HepG2 (cell line): ENCODE measurements around the gene SARNP.

Experiments used
- ATAD3A ChIP-seq: sonication (generic); formaldehyde crosslinking; IDR thresholded peaks from 2 replicates; pipeline ENCODE4 v1.4.0; 2020; ENCODE audit warnings: missing genetic modification reagents
- BHLHE40 ChIP-seq: IDR thresholded peaks from 2 replicates; pipeline ENCODE4 v1.6.1; 2011; ENCODE audit warnings: low read length, improper control_type of control experiment
- FOSL1 ChIP-seq: sonication (generic); formaldehyde crosslinking; IDR thresholded peaks from 2 replicates; pipeline ENCODE4 v1.9.0; 2021; ENCODE audit warnings: missing genetic modification reagents, borderline replicate concordance
- HNRNPL ChIP-seq: fragments of 200-400 bp; formaldehyde crosslinking; IDR thresholded peaks from 2 replicates; pipeline ENCODE4 v1.6.1; 2017; ENCODE audit warnings: mild to moderate bottlenecking, low read depth, low read length
- MNT ChIP-seq: fragments of 450-650 bp; IDR thresholded peaks from 2 replicates; pipeline ENCODE4 v1.6.1; 2016
- NR2C2 ChIP-seq: sonication (generic); formaldehyde crosslinking; IDR thresholded peaks from 2 replicates; pipeline ENCODE4 v1.4.0; 2020; ENCODE audit warnings: missing genetic modification reagents, mild to moderate bottlenecking, moderate library complexity, borderline replicate concordance
- NRL ChIP-seq: sonication (generic); formaldehyde crosslinking; IDR thresholded peaks from 2 replicates; pipeline ENCODE4 v1.5.0; 2020; ENCODE audit warnings: missing genetic modification reagents, mild to moderate bottlenecking, moderate library complexity, borderline replicate concordance
- SKIL ChIP-seq: sonication (generic); formaldehyde crosslinking; IDR thresholded peaks from 2 replicates; pipeline ENCODE4 v1.8.0; 2022; ENCODE audit warnings: missing genetic modification reagents, mild to moderate bottlenecking, moderate library complexity, borderline replicate concordance
- TBL1XR1 ChIP-seq: fragments of 150-350 bp; IDR thresholded peaks from 2 replicates; pipeline ENCODE4 v1.6.1; 2014; ENCODE audit warnings: borderline replicate concordance, low read length; ENCODE audit not compliant: partially characterized antibody
- TFDP1 ChIP-seq: IDR thresholded peaks from 2 replicates; pipeline ENCODE4 v1.6.1; 2016; ENCODE audit warnings: missing compliant biosample characterization, missing genetic modification reagents, borderline replicate concordance
- ZFP41 ChIP-seq: sonication (generic); formaldehyde crosslinking; IDR thresholded peaks from 2 replicates; pipeline ENCODE4 v1.4.0; 2020; ENCODE audit warnings: mild to moderate bottlenecking, missing genetic modification reagents, borderline replicate concordance
- ZNF292 ChIP-seq: sonication (generic); formaldehyde crosslinking; IDR thresholded peaks from 2 replicates; pipeline ENCODE4 v1.8.1; 2022; ENCODE audit warnings: mild to moderate bottlenecking, low read depth, missing genetic modification reagents, borderline replicate concordance
- ZNF780A ChIP-seq: sonication (generic); formaldehyde crosslinking; IDR thresholded peaks from 2 replicates; pipeline ENCODE4 v1.8.0; 2022; ENCODE audit warnings: mild to moderate bottlenecking, missing genetic modification reagents, moderate library complexity

GRCh38 chr12:55715169-55715764 lies 102.3 kb downstream of the SARNP start:
- TF ChIP-seq NR2C2: no peak
- no peak for TF ChIP-seq ATAD3A (CRISPR knock-in tag)
- TF ChIP-seq ZNF292 (CRISPR knock-in tag): no peak
- no peak for TF ChIP-seq TFDP1 (CRISPR knock-in tag)
- TF ChIP-seq MNT: no peak
- no peak for TF ChIP-seq ZNF780A (CRISPR knock-in tag)
- no peak for TF ChIP-seq FOSL1 (CRISPR knock-in tag)
- no peak for TF ChIP-seq ZFP41 (CRISPR knock-in tag)
- no peak for TF ChIP-seq BHLHE40
- no peak for TF ChIP-seq TBL1XR1
- no peak for TF ChIP-seq NRL
- no peak for TF ChIP-seq SKIL (CRISPR knock-in tag)
- TF ChIP-seq HNRNPL: no peak
